GM18873 (cell line): ENCODE data around the gene GRB10.
"Not testable (repeated sequence)": the region's sequence is repeated elsewhere in the genome, so short reads cannot be mapped to it uniquely, and the experiment has no call there.

Experiments
- ATAC-seq: cut with Tn5 transposase; IDR thresholded peaks from one replicate; pipeline ENCODE4 v1.9.1; 2021; ENCODE audit warnings: mild to moderate bottlenecking, moderate library complexity, moderate number of reproducible peaks; ENCODE audit not compliant: unreplicated experiment, low FRiP score

Gene GRB10

DNA sequence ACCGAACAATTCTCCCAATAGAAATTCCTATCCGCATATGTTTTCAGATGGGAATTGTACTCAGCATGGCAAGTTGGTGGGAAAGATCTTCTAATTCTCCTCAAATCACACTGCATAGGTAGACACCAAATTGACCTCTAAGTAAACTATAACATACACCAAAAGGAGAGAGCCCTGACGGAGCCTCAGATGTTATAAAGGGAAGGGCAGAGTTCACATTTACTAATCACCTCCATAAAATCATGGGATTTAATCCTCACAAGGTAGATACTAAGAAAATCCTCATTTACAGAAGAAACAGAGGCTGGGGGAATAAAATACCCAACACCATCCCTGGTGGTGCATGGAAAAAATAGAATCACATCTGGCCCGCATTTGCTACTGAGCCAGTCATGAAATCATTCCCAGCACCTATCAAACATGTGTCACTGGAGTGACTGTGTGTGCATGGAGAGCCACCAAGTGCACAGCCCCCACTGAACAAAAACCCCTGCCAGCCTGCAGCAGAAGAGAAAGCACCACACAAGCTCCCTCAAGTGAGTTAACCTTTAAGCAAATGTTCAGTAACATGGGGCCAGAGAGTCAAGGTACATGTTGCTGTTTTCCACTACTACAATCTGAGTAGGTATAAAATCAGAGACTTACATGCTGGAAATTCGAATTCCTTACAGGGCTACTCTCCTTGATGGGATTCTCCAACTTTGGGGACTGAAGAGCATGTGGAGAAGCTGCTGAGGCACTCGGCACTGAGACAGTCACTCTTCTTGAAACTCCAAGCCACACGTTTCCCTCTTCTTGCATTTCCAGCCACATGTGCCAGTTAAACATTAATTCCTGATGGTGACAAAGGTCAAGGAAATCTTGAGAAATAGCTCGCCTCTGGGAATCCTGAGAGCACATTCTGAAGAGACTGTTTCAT is 217.8 kb downstream of the GRB10 start, which contains the start of gene DDC:
TSS of gene DDC (minus strand) at position 766 of the 919 bp plus-strand sequence. CDS start 21,320 bp downstream, outside the sequence.
- no peak for ATAC-seq

DNA sequence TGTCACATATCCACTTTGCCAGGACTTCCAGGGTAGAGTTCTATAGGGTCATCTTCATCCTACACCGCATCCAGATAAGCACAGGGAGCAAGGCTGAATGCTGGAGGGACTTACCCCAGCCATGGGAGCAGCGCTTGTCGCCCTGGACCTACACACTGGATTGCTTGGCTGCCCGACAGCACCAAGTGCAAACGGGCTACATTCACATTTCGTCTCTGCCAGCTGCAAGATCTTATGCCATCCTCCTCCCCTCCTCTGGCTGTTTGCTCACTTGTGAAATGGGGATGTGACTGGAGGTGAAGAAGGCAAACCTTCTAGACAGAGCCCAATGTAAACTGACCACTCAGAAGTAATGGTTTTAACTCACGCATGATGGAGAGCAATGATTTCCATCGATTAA is 218.5 kb downstream of the GRB10 start:
- no peak for ATAC-seq

- no peak for ATAC-seq
Observed at GRCh38 chr7:50562136-50562535, 220.6 kb downstream of the GRB10 start.

DNA sequence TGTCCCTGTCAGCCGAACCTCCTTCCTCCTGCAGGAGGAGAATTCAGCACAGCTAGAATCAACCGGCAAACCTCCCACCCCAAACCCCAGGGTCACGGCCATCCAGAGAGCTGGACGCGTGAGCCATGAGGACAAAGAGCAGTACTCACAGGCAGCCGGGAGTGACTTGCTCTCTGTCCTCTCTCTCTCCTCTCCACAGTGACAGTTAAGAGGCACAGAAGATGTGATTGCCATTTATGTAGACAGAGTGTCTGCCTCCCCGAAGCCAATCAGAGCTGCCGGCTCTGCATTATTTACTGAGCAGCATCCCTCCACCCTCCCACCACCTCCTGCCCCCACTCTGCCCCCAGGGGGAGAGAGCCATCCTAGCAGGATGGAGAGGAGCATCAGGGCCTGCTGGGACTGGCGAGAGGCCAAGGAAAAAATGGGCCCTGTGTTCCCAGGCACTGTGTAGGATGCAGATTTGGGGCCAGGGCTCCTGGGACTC is 221.8 kb downstream of the GRB10 start:
- ATAC-seq: no peak

DNA sequence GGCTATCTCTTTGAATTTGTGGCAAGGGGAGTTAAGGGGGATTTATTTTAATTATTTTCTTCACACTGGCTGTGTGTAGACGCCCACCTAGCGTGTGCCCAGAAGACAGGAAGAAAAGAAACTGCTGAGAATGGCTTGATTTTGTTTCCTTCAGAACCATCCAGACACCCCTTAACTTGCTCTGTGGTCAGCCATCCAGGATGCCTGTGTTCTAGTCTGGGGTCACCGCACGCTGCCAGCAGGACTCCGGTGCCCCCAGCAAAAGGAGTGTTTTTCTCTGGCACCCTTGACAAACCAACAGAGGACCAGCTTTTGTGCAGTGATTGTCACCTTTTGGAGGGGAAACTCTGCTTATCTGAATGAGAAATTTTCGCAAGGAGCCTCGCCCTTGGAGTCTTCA is 222.8 kb downstream of the GRB10 start:
- no peak for ATAC-seq

DNA sequence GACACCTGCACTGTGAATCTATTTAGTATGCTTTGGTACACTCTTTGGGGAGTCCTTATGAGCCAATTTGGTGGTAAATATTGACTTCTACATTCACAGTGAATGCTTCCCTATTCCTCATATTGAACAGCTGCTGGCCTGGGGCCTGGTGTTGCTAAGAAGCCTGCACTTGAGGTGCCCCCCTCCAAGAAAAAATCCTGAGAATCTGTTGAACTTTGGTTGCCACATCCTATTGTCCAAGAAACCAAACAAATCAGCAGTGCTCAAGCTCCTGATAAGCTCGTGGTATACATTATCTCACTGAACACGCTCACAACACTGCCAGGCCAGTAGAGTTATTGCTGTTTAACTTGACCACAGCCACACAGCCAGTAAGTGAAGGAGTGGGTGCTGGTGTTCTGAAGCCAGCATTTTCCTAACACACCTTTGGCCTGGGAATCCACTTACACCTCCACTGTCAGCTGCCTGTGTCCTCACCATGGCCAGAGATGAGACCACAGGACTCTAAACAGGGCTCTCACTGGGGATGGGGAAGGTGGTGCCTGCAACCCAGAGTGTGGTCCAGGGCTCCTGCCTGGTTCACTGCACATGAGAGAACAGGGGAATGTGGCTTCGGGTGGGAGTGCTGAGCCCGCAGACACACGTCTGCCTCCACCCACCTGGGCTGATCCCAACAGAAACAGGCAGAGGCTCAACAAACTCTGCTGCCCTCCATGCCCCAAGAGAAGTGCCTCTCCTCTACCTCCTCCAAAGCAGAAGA is 224.2 kb downstream of the GRB10 start:
- no peak for ATAC-seq

- no peak for ATAC-seq
Observed at GRCh38 chr7:50557099-50557498, 225.6 kb downstream of the GRB10 start.

GRCh38 chr7:50556247-50556991 is 226.3 kb downstream of the GRB10 start:
- no peak for ATAC-seq

DNA sequence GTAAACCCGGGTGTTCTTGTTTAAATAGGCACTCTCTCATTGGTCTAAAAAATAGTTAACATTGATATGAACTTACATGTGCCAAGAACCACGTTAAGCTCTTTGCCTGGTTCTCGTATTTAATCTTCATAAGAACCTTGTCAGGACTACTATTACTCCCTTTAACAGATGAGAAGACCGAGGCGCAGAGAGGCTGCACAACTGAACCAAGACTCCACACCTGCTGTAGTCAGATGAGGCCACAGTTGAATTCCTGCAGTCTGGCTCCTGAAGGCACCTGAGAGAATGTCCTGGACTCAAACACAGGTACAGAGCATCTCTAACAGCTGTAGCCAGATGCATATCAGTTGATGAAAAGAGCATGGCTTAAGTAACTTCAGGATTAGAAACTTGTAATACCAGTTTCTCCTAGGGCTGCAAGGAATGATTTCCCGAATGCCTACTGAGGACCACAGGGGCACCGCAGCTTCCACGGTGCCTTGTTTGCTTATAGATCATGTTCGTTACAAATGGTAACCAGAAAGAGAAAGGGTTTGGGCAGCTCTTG is 227.0 kb downstream of the GRB10 start:
- no peak for ATAC-seq

DNA sequence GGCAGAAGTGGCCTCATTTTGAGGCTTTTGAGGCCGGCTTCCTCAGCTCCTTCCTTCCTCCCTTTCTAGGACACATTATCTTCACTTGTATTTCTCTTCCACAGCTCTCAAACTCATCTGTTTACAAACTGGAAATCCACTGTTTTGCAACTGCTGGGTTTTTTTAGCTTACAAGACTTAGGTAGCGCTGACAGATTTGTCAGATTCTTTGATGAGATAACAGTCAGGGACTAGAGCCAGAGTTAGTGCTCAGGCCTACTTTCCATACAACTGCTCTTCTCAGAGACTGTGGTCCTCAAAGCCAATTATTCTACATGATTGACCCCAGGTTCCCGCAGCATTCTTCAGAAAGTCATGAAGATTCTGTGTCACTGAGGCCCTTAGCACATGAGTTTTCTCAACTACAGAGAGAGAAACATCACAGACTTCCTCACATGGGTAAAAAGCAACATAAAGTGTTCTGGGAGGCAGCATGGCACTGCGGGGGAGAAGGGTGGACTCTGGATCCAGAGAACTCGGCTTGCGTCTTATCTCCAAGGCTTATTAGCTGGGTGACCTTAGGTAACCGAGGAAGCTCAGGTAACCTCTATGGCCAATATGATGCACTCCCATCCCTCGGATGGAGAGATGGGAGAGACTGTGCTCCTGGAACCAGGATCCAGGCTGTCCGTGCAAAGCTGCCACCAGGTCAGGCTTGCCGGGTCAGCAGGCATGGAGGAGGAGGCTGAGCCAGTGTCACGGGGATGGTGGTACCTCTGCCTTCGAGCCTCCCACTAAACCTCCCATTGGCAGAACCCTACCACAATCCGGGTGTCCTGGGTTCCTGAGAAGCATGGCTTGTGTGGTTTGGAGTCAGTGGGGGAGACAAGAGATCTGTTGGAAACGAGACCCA is 228.0 kb downstream of the GRB10 start:
- no peak for ATAC-seq

- no peak for ATAC-seq
Observed at GRCh38 chr7:50553973-50554372, 228.7 kb downstream of the GRB10 start.

GRCh38 chr7:50552921-50553320 is 229.8 kb downstream of the GRB10 start:
- ATAC-seq: no peak

DNA sequence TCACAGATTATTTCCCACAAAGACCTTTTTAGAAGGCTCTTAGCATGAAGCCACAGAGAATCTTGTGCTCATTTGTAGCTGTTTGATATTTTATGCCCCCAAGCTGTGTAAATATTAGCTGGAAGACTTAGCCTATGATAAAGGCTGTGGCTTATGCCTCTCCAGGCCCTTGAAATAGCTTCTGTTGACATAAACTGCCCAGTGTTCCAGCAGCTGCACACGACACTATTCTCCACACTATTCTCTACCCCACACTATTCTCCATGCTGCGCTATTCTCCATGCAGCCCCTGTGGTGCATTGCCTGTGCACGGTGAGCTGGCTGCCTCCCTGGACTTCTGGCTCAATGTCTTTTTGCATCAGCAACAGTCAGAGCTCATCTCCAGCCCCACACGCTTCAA is 230.6 kb downstream of the GRB10 start:
- ATAC-seq: no peak

DNA sequence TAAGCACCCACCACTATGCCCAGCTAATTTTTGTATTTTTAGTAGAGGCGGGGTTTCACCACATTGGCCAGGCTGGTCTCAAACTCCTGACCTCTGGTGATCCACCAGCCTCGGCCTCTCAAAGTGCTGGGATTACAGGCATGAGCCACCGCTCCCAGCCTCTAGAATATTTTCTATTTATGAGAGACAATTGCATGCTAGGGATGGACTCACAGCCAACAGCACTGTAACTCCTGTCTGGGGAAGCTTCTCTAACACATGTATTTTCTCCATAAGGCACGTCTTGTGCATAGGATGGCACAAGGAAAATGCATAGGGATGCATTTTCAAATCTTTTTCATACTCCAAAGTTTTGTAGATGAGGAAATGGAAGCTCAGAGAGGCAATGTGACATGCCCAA is 237.1 kb downstream of the GRB10 start:
- ATAC-seq: not testable (repeated sequence)

- no peak for ATAC-seq
Observed at GRCh38 chr7:50544992-50545391, 237.7 kb downstream of the GRB10 start.

DNA sequence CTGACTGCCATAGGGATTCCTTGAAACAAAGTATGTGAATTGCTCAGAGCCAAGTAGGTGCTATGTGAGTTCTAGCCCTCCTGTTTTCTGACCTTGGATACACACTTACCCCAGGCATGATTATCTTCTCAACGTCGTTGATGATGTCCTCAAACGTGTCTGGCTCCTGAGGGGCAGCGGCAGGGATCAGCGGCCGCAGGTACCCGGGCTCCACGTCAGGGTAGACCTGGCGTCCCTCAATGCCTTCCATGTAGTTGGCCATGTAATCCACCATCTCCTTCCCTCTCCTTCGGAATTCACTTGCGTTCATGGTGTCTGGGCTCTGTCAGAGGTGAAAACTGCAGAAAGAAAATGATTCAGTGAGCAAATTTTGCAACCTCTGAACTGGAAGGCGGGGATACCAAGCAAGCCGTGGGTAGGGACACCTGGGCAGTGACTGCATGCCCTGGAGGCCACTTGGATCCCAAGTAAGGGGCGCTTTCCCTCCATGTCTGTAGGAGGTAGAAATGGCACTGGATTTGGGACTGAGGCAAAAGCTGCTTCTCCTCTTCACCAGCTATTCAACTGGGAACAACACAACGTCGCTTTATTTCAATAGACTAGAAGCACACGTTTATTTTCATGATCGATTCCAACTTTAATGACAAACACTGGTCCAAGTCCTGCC is 238.8 kb downstream of the GRB10 start:
- no peak for ATAC-seq

DNA sequence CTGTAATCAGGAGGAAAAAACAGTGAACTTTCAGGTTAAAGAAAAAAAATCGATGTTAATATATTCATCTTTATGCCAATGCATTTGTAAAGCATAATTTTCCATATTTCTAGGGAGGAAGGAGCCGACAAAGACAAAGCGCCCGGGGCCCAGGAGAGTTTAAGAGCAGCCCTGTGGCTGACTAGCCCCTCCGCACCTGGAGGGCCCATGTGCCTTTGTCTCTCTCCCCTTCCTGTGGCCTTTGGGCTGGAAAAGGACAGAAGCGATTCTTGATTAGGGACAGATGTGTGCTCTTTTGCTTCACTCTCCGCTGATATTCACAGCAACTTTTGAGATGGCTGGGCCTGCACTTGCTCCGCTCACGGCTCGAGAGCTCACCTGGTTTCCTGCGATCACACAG is 240.6 kb downstream of the GRB10 start:
- ATAC-seq: no peak

- ATAC-seq: no peak
Observed at GRCh38 chr7:50540785-50541579, 241.7 kb downstream of the GRB10 start.
